Spleen (tissue), 11 donors: Measurements from ENCODE around the gene BTN1A1. TPM values are rescaled to one million over a fixed set of nuclear protein-coding genes. Genes with fewer than 3 reads are reported as not detected.

Experiments
- DNase-seq: peaks from one replicate; pipeline ENCODE4 v3.0.0-alpha.2; 2020
- H3K27ac ChIP-seq, 8 donors: fragments of 200-600 bp; sonication (generic) in 7 of 8; 1 replicate in 4 of 8; 2 replicates in 4 of 8; pipeline versions ENCODE4 v1.5.0 to v1.8.0; 2016 to 2021; ENCODE audit warnings: inconsistent platforms in 4 of 8, mild to moderate bottlenecking in 4 of 8, moderate library complexity in 1 of 8
- H3K27me3 ChIP-seq, 7 donors: fragments of 200-600 bp; sonication (generic) in 6 of 7; replicated peaks in 1 of 7; 1 replicate in 4 of 7; 2 replicates in 3 of 7; pipeline versions ENCODE4 v1.5.0 to v1.8.0; 2016 to 2021; ENCODE audit warnings: inconsistent platforms in 3 of 7, mild to moderate bottlenecking in 1 of 7
- H3K36me3 ChIP-seq, 6 donors: fragments of 200-600 bp; sonication (generic) in 5 of 6; 1 replicate in 4 of 6; 2 replicates in 2 of 6; pipeline versions ENCODE4 v1.5.0 to v1.8.0; 2016 to 2021; ENCODE audit warnings: inconsistent platforms in 2 of 6
- H3K4me1 ChIP-seq, 6 donors: fragments of 200-600 bp; sonication (generic) in 5 of 6; 1 replicate in 3 of 6; 2 replicates in 3 of 6; pipeline versions ENCODE4 v1.5.0 to v1.8.0; 2016 to 2021; ENCODE audit warnings: inconsistent platforms in 3 of 6
- H3K4me3 ChIP-seq, 8 donors: fragments of 200-600 bp; sonication (generic) in 7 of 8; 1 replicate in 4 of 8; 2 replicates in 4 of 8; pipeline versions ENCODE4 v1.5.0 to v1.8.0; 2016 to 2021; ENCODE audit warnings: inconsistent platforms in 4 of 8, mild to moderate bottlenecking in 4 of 8, moderate library complexity in 2 of 8
- H3K9me3 ChIP-seq, 8 donors: fragments of 200-600 bp; sonication (generic) in 7 of 8; 1 replicate in 4 of 8; 2 replicates in 4 of 8; pipeline versions ENCODE4 v1.5.0 to v1.8.0; 2016 to 2021; ENCODE audit warnings: inconsistent platforms in 4 of 8
- CTCF ChIP-seq, 11 experiments: fragments of 200-600 bp in 7 of 11; fragments of 450-650 bp in 4 of 11; sonication (generic) in 4 of 11; IDR thresholded peaks in 8 of 11; conservative IDR thresholded peaks in 3 of 11; 1 replicate in 7 of 11; 2 replicates in 4 of 11; pipeline versions ENCODE4 v1.4.0 to v1.8.0; 2016 to 2021; ENCODE audit warnings: antibody characterized with exemption in 11 of 11, inconsistent platforms in 4 of 11, mild to moderate bottlenecking in 1 of 11
- POLR2A ChIP-seq, 3 donors: fragments of 450-650 bp; IDR thresholded peaks; one replicate each; pipeline ENCODE4 v1.5.1; 2017; ENCODE audit warnings: antibody characterized with exemption in 3 of 3, mild to moderate bottlenecking in 1 of 3
- POLR2AphosphoS5 ChIP-seq, 3 donors: sonication (generic); formaldehyde crosslinking; IDR thresholded peaks; one replicate each; pipeline ENCODE4 v1.5.1; 2017; ENCODE audit warnings: antibody characterized with exemption in 3 of 3
- WGBS, 5 donors: extraction: QIAGEN DNeasy Blood & Tissue Kit in 3 of 5; methylation state at CpG; one replicate each; pipeline versions ENCODE4 v1.1.5 to v1.1.7; 2013 to 2018; 5-methylcytosine and 5-hydroxymethylcytosine counted together
- intact Hi-C: fragments of 100-400 bp; cut with DNase I; formaldehyde crosslinking; loops from one replicate; pipeline ENCODE4 v1.15.0; 2023; ENCODE audit warnings: low total_unique reads
- polyA plus RNA-seq, 3 donors: library from polyadenylated mRNA; stranded (reverse); fragments of 200-250 nt; gene quantifications; one replicate each; pipeline ENCODE4 v1.2.1, GENCODE V29; 2013
- total RNA-seq, 7 donors: library from RNA; depleted of rRNA in 3 of 7; stranded (reverse); fragments of >200 nt in 3 of 7; fragmentation: NEBNext Ultra II Directional in 4 of 7; extraction: Animal tissue kit (Norgen Biotek cat#: 25700) in 4 of 7; gene quantifications; one replicate each; pipeline versions ENCODE4 v1.1.0 to v1.2.1, GENCODE V29; 2016 to 2021
- donor health status: healthy with polysubstance abuse.
- donor health status: DM: no; HTN: no; CAD: no; lungs with moderate emphysema.
- donor health status: DM: no; HTN: no; CAD: no.
- donor health status: Bipolar disorder and iron deficiency.
- donor health status: healthy.
- donor health status: DM: no; HTN: no; CAD: no.
- donor health status: DM: yes; HTN: yes; CAD: no.

Gene BTN1A1
- total and polyA plus RNA-seq, 10 donors, result 0.23 to 1.1 (median 0.35) TPM

- no peak for DNase-seq
- Histone ChIP-seq H3K4me1 (no peaks in the 10 kb centered on the region), H3K36me3 (no peaks in the 10 kb centered on the region), H3K27me3 (no peaks in the 10 kb centered on the region), H3K4me3 (no peak overlapping the region), H3K27ac (no peak overlapping the region), H3K9me3 (peaks cover 0 to 15% (median 11%) of the 10 kb centered on the region in 8 donors)
- no peak for TF ChIP-seq POLR2AphosphoS5 (IDR thresholded peaks at IDR 0.05)
- TF ChIP-seq CTCF (IDR thresholded peaks at IDR 0.05 in 8 of 11, conservative IDR thresholded peaks at IDR 0.05 in 3 of 11), result no peak
- TF ChIP-seq POLR2A (IDR thresholded peaks at IDR 0.05), result no peak
- WGBS, 5 donors, result 84 to 95% (median 94%) methylated on average over 5 of the region's 5 CpGs
- intact Hi-C loops, result no loop called here
Observed at GRCh38 chr6:26486358-26486757, 13.7 kb upstream of the BTN1A1 start.

DNA sequence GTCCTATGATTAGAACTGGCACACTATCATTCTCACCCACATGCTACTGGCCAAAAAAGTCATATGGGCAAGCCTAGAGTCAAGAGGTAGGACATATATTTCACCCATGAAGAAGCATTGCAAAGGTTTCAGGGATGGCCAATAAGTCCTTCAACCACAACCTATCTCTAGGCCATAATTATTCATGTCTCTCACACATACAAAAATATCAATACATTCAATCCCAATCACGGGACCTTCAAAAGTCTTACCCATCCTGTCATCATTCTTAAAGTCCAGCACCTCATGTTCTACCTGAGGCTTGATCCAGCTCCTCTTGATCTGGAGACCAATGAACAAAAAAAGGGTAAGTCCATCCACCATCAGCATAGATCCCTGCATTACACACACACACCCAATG, 12.6 kb upstream of the BTN1A1 start:
- Histone ChIP-seq H3K36me3 (no peaks in the 10 kb centered on the region), H3K4me3 (no peak overlapping the region), H3K27ac (no peak overlapping the region), H3K9me3 (peaks cover 0 to 15% (median 11%) of the 10 kb centered on the region in 8 donors), H3K4me1 (no peaks in the 10 kb centered on the region), H3K27me3 (no peaks in the 10 kb centered on the region)
- no peak for DNase-seq
- 90 to 100% (median 95%) methylated on average over 1 of the region's 1 CpG for WGBS, 5 donors
- no peak for TF ChIP-seq CTCF (IDR thresholded peaks at IDR 0.05 in 8 of 11, conservative IDR thresholded peaks at IDR 0.05 in 3 of 11)
- no peak for TF ChIP-seq POLR2A (IDR thresholded peaks at IDR 0.05)
- TF ChIP-seq POLR2AphosphoS5 (IDR thresholded peaks at IDR 0.05), result no peak
- intact Hi-C loops, result no loop called here

DNA sequence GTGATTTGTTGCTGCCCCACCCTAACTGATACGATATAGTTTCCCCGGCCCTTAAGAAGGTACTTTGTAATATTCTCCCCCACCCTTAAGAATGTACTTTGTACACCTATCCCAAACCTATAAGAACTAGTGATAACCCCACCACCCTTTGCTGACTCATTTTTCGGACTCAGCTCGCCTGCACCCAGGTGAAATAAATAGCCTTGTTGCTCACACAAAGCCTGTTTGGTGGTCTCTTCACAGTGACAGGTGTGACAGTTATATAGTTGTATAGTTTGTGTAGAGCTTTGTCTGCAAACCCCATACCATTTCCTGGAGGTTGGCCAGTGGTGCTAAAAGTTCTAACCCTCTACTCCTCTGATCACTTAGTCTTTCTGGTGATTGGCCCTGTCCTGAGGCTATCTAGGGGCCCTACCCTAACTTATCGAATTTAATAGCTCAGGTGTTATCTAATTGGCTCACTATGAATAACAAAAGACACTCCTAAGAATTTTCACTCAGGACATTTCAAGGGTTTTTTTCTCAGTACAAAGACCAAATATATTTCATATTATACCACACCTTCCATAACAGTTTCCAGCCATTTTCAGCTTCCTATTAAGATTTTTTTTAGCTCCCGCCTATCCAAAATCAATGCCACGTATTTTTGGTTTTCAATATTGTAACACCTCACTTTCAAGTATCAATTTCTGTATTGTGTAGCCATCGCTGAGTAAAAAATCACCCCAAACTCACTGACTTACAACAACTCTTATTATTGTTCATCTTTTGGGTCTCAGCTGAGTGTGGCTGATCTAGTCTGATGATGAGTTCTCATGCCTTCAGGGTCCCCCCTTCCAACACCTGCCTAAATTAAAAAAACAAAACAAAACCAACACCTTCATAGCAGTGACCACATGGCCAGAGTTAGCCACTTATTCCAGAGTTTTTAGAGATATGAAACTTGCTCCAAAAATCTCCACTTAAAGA, 9.8 kb upstream of the BTN1A1 start:
- Histone ChIP-seq H3K36me3 (no peaks in the 10 kb centered on the region), H3K4me1 (no peaks in the 10 kb centered on the region), H3K9me3 (peaks cover 0 to 15% (median 11%) of the 10 kb centered on the region in 8 donors), H3K4me3 (no peak overlapping the region), H3K27me3 (no peaks in the 10 kb centered on the region), H3K27ac (no peak overlapping the region)
- no peak for DNase-seq
- intact Hi-C loops, result no loop called here
- TF ChIP-seq POLR2AphosphoS5 (IDR thresholded peaks at IDR 0.05) (no peak), CTCF (IDR thresholded peaks at IDR 0.05 in 8 of 11, conservative IDR thresholded peaks at IDR 0.05 in 3 of 11) (no peak), POLR2A (IDR thresholded peaks at IDR 0.05) (no peak)
- WGBS, 5 donors, result 84 to 88% (median 87%) methylated on average over 8 of the region's 8 CpGs

DNA sequence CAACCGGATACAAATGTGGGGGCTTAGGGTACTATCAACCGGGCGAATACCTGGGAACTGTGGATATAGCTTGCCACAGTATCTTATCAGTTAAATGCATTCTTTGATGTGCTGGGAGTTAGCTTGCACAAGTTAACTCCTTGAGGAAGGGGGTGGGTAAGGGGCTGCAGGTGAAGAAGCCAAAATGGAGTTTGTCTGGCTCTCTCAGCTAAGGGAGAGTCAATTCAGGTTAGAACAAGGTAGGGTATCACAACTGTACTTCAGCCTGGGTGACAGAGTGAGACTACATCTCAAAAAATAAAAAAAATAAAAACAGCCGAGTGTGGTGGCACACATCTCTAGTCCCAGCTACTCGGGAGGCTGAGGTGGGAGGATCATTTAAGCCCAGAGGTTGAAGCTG, 8.5 kb upstream of the BTN1A1 start:
- Histone ChIP-seq H3K4me3 (no peak overlapping the region), H3K27ac (no peak overlapping the region), H3K4me1 (no peaks in the 10 kb centered on the region), H3K9me3 (peaks cover 0 to 14% (median 11%) of the 10 kb centered on the region in 8 donors), H3K36me3 (no peaks in the 10 kb centered on the region), H3K27me3 (no peaks in the 10 kb centered on the region)
- intact Hi-C loops, result no loop called here
- no peak for TF ChIP-seq POLR2A (IDR thresholded peaks at IDR 0.05)
- no peak for TF ChIP-seq CTCF (IDR thresholded peaks at IDR 0.05 in 8 of 11, conservative IDR thresholded peaks at IDR 0.05 in 3 of 11)
- TF ChIP-seq POLR2AphosphoS5 (IDR thresholded peaks at IDR 0.05), result no peak
- 85 to 96% (median 92%) methylated on average over 5 of the region's 5 CpGs for WGBS, 5 donors
- DNase-seq, result no peak
